Measurements from ENCODE around the gene BECN2. TPM values are rescaled to one million over a fixed set of nuclear protein-coding genes. Genes with fewer than 3 reads are reported as not detected.

Gene BECN2
- total RNA-seq, 2 experiments from 2014 or later: not detected

DNA sequence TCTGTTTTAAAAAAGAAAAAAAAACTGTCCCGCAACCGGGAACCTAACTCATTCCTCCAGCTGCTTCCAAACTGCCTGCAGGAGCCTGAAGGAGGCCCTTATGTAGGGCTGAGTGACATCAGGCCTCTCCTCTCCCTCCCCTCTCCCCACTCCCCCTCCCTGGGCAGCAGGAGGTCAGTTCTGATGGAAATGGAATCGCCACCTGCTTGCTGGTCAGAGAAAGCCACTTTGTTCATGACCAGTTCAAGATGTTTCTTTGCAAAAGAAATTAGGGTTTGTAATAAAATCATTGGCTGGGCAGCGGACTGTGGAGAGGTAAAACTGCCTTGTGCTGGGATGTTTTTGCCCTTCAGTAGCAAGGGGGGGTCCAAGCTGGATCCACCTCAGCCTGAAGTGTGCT, 41.5 kb downstream of the BECN2 start, which contains the start of gene MAP1LC3C:
Gene MAP1LC3C (minus strand): TSS at position 73 of the 400 bp plus-strand sequence. CDS start 90 bp downstream, outside the sequence.
- H3K27ac Mint-ChIP-seq: no peak within 1 kb of the TSS
- CTCF ChIA-PET: interaction anchor here (0.6 to 3.4 kb wide), 29 partner anchors 8 to 479 kb away, joined by 3 to 27 read pairs (median 3); no protein-coding TSS in a partner anchor

GRCh38 chr1:242000434-242000833, 42.9 kb downstream of the BECN2 start:
- H3K9me3 Mint-ChIP-seq: no peaks in the 10 kb centered on the region
- no peak overlapping the region for H3K27ac Mint-ChIP-seq
- intact Hi-C loops (cut with micrococcal nuclease): loop anchor here (10.0 kb wide), 1 partner anchor 386 kb away; no protein-coding TSS in a partner anchor
- POLR2A ChIA-PET: no interaction called here
- H3K4me1 Mint-ChIP-seq (ENCODE audit: low read depth): peaks cover 4% of the 10 kb centered on the region
- no peak overlapping the region for H3K4me3 Mint-ChIP-seq
- peaks cover 5% of the 10 kb centered on the region for H3K27me3 Mint-ChIP-seq
- CTCF ChIA-PET: interaction anchor here (1.7 kb wide), 1 partner anchor 14 kb away, joined by 5 read pairs; no protein-coding TSS in a partner anchor
- no peak for DNase-seq
- no peak for ATAC-seq
- TF ChIP-seq CTCF (IDR thresholded peaks at IDR 0.05): no peak
- H3K36me3 Mint-ChIP-seq (ENCODE audit: low read depth): no peaks in the 10 kb centered on the region

More for the DNA sequence above, 41.5 kb downstream of the BECN2 start, which contains the start of gene MAP1LC3C:
- H3K4me1 Mint-ChIP-seq (ENCODE audit: low read depth): peaks cover 4% of the 10 kb centered on the region
- TF ChIP-seq CTCF (IDR thresholded peaks at IDR 0.05): no peak
- H3K4me3 Mint-ChIP-seq: peak within 1 kb of the TSS; percentile 24
- no peak for DNase-seq
- POLR2A ChIA-PET: no interaction called here
- peaks cover 5% of the 10 kb centered on the region for H3K27me3 Mint-ChIP-seq
- ATAC-seq: no peak
- no peaks in the 10 kb centered on the region for H3K36me3 Mint-ChIP-seq (ENCODE audit: low read depth)
- intact Hi-C loops (cut with micrococcal nuclease): loop anchor here (10.0 kb wide), 1 partner anchor 464 kb away; the partner anchor contains the start of gene KMO
- H3K9me3 Mint-ChIP-seq: no peaks in the 10 kb centered on the region

GRCh38 chr1:242002072-242002471, 44.5 kb downstream of the BECN2 start:
- ChIA-PET CTCF (no interaction called here), POLR2A (no interaction called here)
- ATAC-seq (no peak), DNase-seq (no peak)
- no peaks in the 10 kb centered on the region for H3K36me3 Mint-ChIP-seq (ENCODE audit: low read depth)
- peaks cover 4% of the 10 kb centered on the region for H3K4me1 Mint-ChIP-seq (ENCODE audit: low read depth)
- H3K4me3 Mint-ChIP-seq: no peak overlapping the region
- H3K27ac Mint-ChIP-seq: no peak overlapping the region
- intact Hi-C loops (cut with micrococcal nuclease): loop anchor here (10.0 kb wide), 1 partner anchor 387 kb away; no protein-coding TSS in a partner anchor
- H3K27me3 Mint-ChIP-seq: peaks cover 5% of the 10 kb centered on the region
- no peak for TF ChIP-seq CTCF (IDR thresholded peaks at IDR 0.05)
- H3K9me3 Mint-ChIP-seq: no peaks in the 10 kb centered on the region

GRCh38 chr1:242002510-242002909, 44.9 kb downstream of the BECN2 start:
- intact Hi-C loops (cut with micrococcal nuclease): loop anchor here (10.0 kb wide), 1 partner anchor 388 kb away; no protein-coding TSS in a partner anchor
- ChIA-PET CTCF (no interaction called here), POLR2A (no interaction called here)
- H3K4me3 Mint-ChIP-seq: no peak overlapping the region
- no peak for ATAC-seq
- DNase-seq: no peak
- H3K4me1 Mint-ChIP-seq (ENCODE audit: low read depth): peaks cover 4% of the 10 kb centered on the region
- H3K27me3 Mint-ChIP-seq: peaks cover 5% of the 10 kb centered on the region
- H3K27ac Mint-ChIP-seq: no peak overlapping the region
- no peaks in the 10 kb centered on the region for H3K9me3 Mint-ChIP-seq
- no peak for TF ChIP-seq CTCF (IDR thresholded peaks at IDR 0.05)
- no peaks in the 10 kb centered on the region for H3K36me3 Mint-ChIP-seq (ENCODE audit: low read depth)

DNA sequence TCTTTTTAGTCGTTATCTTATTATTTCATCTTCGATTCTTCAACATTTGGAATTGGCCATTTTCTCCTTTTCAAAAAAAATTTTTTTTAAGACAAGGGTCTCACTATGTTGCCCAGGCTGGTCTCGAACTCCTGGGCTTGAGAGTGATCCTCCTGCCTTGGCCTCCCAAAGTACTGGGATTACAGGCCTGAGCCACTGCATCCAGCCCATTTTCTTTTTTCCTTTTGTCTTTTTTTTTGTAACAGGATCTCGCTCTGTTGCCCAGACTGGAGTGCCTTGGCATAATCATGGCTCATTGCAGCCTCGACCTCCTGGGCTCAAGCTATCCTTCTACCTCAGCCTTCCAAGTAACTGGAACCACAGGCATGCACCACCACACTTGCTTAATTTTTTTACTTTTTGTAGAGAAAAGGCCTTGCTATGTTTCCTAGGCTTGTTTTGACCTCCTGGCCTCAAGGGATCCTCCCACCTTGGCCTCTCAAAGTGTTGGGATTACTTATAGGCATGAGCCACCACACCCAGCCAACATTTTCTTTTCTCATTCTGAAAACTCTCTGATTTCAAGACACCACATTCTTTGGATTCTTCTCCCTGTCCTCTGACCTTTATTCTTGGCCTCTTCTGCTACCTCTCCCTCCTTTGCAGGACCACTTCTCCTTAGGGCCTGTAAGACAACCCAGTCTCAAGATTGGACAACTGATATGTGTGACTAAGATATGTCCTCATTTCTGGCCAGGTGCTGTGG, 47.4 kb downstream of the BECN2 start:
- POLR2A ChIA-PET: no interaction called here

More for the DNA sequence above, 47.4 kb downstream of the BECN2 start:
- no peak overlapping the region for H3K27ac Mint-ChIP-seq
- H3K4me1 Mint-ChIP-seq (ENCODE audit: low read depth): no peaks in the 10 kb centered on the region
- H3K4me3 Mint-ChIP-seq: no peak overlapping the region
- intact Hi-C loops (cut with micrococcal nuclease): loop anchor here (10.0 kb wide), 1 partner anchor 390 kb away; no protein-coding TSS in a partner anchor
- DNase-seq (no peak), ATAC-seq (no peak)
- no peaks in the 10 kb centered on the region for H3K36me3 Mint-ChIP-seq (ENCODE audit: low read depth)
- H3K9me3 Mint-ChIP-seq: no peaks in the 10 kb centered on the region
- no peak for TF ChIP-seq CTCF (IDR thresholded peaks at IDR 0.05)
- CTCF ChIA-PET: no interaction called here
- H3K27me3 Mint-ChIP-seq: no peaks in the 10 kb centered on the region

All from activated CD8-positive, alpha-beta T cell treated with anti-CD3 and anti-CD28 coated beads for 36 hours (primary cell).